Brain microvascular endothelial cell (primary cell): ENCODE results near the gene OLA1.

Experiments
- DNase-seq: peaks from one replicate; pipeline ENCODE4 v3.0.0-alpha.2; 2020
- H3K27ac ChIP-seq: fragments of 250-450 bp; sonication (Bioruptor Pico); 2 replicates; pipeline ENCODE4 v1.5.1; 2020; ENCODE audit warnings: mild to moderate bottlenecking, moderate library complexity
- H3K27me3 ChIP-seq: fragments of 250-450 bp; sonication (Bioruptor Pico); replicated peaks from 2 replicates; pipeline ENCODE4 v1.5.1; 2020; ENCODE audit warnings: mild to moderate bottlenecking
- H3K36me3 ChIP-seq: fragments of 250-450 bp; sonication (Bioruptor Pico); replicated peaks from 2 replicates; pipeline ENCODE4 v1.5.1; 2020; ENCODE audit warnings: mild to moderate bottlenecking
- H3K4me3 ChIP-seq: 2 replicates; pipeline ENCODE4 v1.5.1; 2011; ENCODE audit warnings: low read depth, mild to moderate bottlenecking, control low read depth, low read length, moderate library complexity
- in situ Hi-C: cut with HindIII; loops from 2 replicates; pipeline ENCODE4 v1.10.0; 2017; ENCODE audit warnings: low sequenced_read_pairs, low pct_ligation_motif_present
- TF ChIP-seq, protein P1 (sequence below): IDR thresholded peaks from 2 replicates; pipeline ENCODE4 v1.5.1; 2011; ENCODE audit warnings: low read depth, mild to moderate bottlenecking, moderate library complexity, low read length, control low read depth, inconsistent platforms; ENCODE audit errors: missing control alignments

OLA1 gene

DNA sequence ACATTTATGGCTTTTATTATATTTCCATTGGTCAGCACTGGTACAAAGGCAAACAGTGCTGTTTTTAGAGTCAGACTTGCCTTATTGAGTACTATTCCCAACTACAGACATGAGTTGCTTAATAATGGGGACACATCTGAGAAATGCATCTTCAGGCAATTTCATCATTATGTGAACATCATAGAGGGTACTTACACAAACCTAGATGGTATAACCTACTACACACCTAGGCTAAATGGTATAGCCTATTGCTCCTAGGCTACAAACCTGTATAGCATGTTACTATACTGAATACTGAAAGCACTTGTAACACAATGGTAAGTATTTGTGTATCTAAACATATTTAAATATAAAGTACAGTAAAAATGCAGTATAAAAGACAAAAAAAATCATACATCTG lies 36.4 kb downstream of the OLA1 start:
- H3K36me3 ChIP-seq = no peaks in the 10 kb centered on the region
- TF ChIP-seq, protein P1, sequence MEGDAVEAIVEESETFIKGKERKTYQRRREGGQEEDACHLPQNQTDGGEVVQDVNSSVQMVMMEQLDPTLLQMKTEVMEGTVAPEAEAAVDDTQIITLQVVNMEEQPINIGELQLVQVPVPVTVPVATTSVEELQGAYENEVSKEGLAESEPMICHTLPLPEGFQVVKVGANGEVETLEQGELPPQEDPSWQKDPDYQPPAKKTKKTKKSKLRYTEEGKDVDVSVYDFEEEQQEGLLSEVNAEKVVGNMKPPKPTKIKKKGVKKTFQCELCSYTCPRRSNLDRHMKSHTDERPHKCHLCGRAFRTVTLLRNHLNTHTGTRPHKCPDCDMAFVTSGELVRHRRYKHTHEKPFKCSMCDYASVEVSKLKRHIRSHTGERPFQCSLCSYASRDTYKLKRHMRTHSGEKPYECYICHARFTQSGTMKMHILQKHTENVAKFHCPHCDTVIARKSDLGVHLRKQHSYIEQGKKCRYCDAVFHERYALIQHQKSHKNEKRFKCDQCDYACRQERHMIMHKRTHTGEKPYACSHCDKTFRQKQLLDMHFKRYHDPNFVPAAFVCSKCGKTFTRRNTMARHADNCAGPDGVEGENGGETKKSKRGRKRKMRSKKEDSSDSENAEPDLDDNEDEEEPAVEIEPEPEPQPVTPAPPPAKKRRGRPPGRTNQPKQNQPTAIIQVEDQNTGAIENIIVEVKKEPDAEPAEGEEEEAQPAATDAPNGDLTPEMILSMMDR = no peak
- no peaks in the 10 kb centered on the region for H3K27me3 ChIP-seq
- DNase-seq = no peak
- no peak overlapping the region for H3K27ac ChIP-seq
- no peak overlapping the region for H3K4me3 ChIP-seq
- in situ Hi-C loops = no loop called here

DNA sequence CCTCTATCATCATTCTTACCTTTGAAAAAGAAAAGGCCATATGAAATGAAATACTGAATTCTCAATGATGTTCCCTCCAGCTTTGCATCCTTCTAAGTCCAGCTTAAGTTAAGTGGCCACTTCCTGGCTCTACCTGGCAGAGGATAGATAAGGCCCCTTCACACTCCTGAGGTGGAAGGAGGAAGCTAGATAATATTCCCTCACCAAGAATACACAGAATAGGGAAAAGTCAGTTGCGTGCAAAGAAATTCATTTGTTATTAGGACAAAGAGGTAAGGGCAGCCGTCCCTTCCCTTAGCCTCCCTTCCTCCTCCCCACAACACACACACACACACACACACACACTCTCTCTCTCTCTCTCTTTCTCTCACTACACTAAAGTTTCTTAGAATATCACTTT lies 37.5 kb downstream of the OLA1 start:
- TF ChIP-seq, protein P1 = no peak
- H3K27ac ChIP-seq = no peak overlapping the region
- no peak for DNase-seq
- no peaks in the 10 kb centered on the region for H3K36me3 ChIP-seq
- H3K27me3 ChIP-seq = no peaks in the 10 kb centered on the region
- in situ Hi-C loops = no loop called here
- no peak overlapping the region for H3K4me3 ChIP-seq

DNA sequence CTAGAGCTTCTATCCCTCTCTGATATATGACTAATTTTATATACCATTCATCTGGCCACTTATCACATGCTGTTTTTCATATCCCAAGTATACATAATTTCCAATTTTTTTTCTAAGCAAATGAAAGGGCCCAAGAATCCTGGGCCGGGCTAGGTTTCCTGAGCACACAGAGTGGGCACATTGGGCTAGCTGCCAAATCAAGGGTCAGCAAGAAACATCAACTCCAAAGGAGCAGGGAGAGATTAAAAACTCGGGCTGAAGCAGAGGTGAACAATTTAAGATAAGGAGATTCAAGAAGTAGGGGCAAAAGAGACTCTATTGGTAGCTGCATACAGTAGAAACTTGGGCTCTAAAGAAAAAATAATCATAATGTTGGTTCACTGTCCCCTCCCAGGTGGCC lies 39.0 kb downstream of the OLA1 start:
- in situ Hi-C loops = no loop called here

GRCh38 chr2:174208026-174208425 lies 40.3 kb downstream of the OLA1 start:
- no peak for DNase-seq
- TF ChIP-seq, protein P1 = no peak
- no peaks in the 10 kb centered on the region for H3K36me3 ChIP-seq
- no peaks in the 10 kb centered on the region for H3K27me3 ChIP-seq
- in situ Hi-C loops = no loop called here
- no peak overlapping the region for H3K4me3 ChIP-seq
- no peak overlapping the region for H3K27ac ChIP-seq

More for the DNA sequence above, 39.0 kb downstream of the OLA1 start:
- DNase-seq = no peak
- TF ChIP-seq, protein P1 = no peak
- Histone ChIP-seq H3K27ac (no peak overlapping the region), H3K36me3 (no peaks in the 10 kb centered on the region), H3K4me3 (no peak overlapping the region), H3K27me3 (no peaks in the 10 kb centered on the region)

DNA sequence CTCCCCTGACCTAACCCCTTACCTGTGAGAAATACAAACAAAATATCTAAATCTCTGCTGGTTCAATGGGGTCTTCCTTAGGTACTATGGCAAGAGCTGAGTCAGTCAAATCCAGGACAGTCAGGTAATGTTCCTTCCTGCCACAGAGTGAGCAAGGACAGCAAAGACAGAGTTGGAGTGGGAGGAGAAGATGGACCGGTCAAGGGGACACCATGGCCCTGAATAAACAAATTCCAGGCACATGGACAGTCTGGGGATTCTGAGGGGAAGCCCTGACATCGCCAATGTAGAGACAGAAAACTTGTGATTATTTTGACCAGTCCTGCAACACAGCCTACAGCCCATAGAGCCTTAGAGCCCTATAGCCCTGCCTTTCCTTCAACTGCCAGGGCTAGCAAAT lies 42.8 kb downstream of the OLA1 start:
- H3K27me3 ChIP-seq = no peaks in the 10 kb centered on the region
- TF ChIP-seq, protein P1 = no peak
- no peak overlapping the region for H3K27ac ChIP-seq
- no peaks in the 10 kb centered on the region for H3K36me3 ChIP-seq
- H3K4me3 ChIP-seq = no peak overlapping the region
- in situ Hi-C loops = no loop called here
- DNase-seq = no peak

DNA sequence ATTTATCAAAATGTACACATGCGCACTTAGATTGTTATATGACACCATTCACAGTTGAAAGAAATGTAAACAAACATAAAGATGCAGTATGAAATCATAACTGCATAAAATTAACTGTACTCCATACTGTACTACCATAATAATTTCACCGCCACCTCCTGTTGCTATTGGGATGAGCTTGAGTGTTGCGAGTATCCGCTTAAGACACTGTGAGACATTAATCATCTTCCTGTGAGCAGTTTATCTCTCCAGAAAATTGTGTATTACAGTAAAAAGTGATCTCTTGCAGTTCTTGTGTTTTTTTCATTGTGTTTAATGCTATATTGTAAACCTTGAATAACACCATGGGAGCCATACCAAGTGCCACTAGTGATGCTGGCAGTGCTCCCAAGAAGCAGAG lies 46.1 kb downstream of the OLA1 start:
- no peak for DNase-seq
- Histone ChIP-seq H3K27ac (no peak overlapping the region), H3K27me3 (no peaks in the 10 kb centered on the region), H3K36me3 (no peaks in the 10 kb centered on the region), H3K4me3 (no peak overlapping the region)
- in situ Hi-C loops = no loop called here
- TF ChIP-seq, protein P1 = no peak
